Vagina (tissue), 2 donors: ENCODE results near the gene SATL1.

Experiments used
- CTCF ChIP-seq, 3 experiments: fragments of 450-650 bp in 2 of 3; fragments of 200-600 bp in 1 of 3; sonication (generic) in 1 of 3; IDR thresholded peaks; one replicate each; pipeline ENCODE4 v1.5.1; 2017 to 2019; ENCODE audit warnings: antibody characterized with exemption in 3 of 3, mild to moderate bottlenecking in 2 of 3, moderate library complexity in 2 of 3
- POLR2A ChIP-seq, 2 donors: fragments of 450-650 bp; IDR thresholded peaks; one replicate each; pipeline ENCODE4 v1.6.1; 2017; ENCODE audit warnings: antibody characterized with exemption in 2 of 2, mild to moderate bottlenecking in 2 of 2, moderate library complexity in 2 of 2
- POLR2AphosphoS5 ChIP-seq, 2 donors: sonication (generic); formaldehyde crosslinking; IDR thresholded peaks; one replicate each; pipeline ENCODE4 v1.9.0; 2017; ENCODE audit warnings: antibody characterized with exemption in 2 of 2, mild to moderate bottlenecking in 2 of 2, low read depth in 1 of 2; ENCODE audit not compliant: insufficient read depth in 1 of 2

GRCh38 chrX:85159644-85160043 lies 83.9 kb downstream of the SATL1 start:
- TF ChIP-seq POLR2A (IDR thresholded peaks at IDR 0.05), result no peak
- no peak for TF ChIP-seq CTCF (IDR thresholded peaks at IDR 0.05)
- TF ChIP-seq POLR2AphosphoS5 (IDR thresholded peaks at IDR 0.05; ENCODE audit: insufficient read depth in 1 of 2, low read depth in 1 of 2), result no peak
